Mesodermal cell (in vitro differentiated cells): ENCODE results near the gene OPN1LW.
A peak's percentile ranks its signal among the peaks of the same experiment; 100 is the strongest.
"Not testable (repeated sequence)": the region's sequence is repeated elsewhere in the genome, so short reads cannot be mapped to it uniquely, and the experiment has no call there.

Experiments
- H3K27ac ChIP-seq: 2 replicates; pipeline ENCODE4 v1.7.0; 2013; ENCODE audit warnings: mild to moderate bottlenecking, low read depth, low read length, moderate library complexity; ENCODE audit not compliant: severe bottlenecking
- H3K36me3 ChIP-seq: 2 replicates; pipeline ENCODE4 v1.7.1; 2013; ENCODE audit warnings: mild to moderate bottlenecking, low read length, moderate library complexity; ENCODE audit not compliant: control insufficient read depth, insufficient read depth
- H3K4me1 ChIP-seq: one replicate; pipeline ENCODE4 v1.7.1; 2013; ENCODE audit warnings: mild to moderate bottlenecking, low read length; ENCODE audit not compliant: insufficient read depth, control insufficient read depth, poor library complexity, severe bottlenecking
- H3K4me3 ChIP-seq: 2 replicates; pipeline ENCODE4 v1.7.0; 2013; ENCODE audit warnings: low read length, control low read depth, mild to moderate bottlenecking; ENCODE audit not compliant: insufficient read depth, poor library complexity, severe bottlenecking; ENCODE audit errors: extremely low read depth
- H3K9me3 ChIP-seq: 2 replicates; pipeline ENCODE4 v1.7.1; 2013; ENCODE audit warnings: mild to moderate bottlenecking, low read length, moderate library complexity; ENCODE audit not compliant: control insufficient read depth
- WGBS, 2 experiments: methylation state at CpG; one replicate each; pipeline ENCODE4 v1.1.5; 2013; ENCODE audit warnings: missing lambda C conversion rate in 2 of 2; ENCODE audit not compliant: insufficient coverage in 2 of 2; 5-methylcytosine and 5-hydroxymethylcytosine counted together

OPN1LW gene

DNA sequence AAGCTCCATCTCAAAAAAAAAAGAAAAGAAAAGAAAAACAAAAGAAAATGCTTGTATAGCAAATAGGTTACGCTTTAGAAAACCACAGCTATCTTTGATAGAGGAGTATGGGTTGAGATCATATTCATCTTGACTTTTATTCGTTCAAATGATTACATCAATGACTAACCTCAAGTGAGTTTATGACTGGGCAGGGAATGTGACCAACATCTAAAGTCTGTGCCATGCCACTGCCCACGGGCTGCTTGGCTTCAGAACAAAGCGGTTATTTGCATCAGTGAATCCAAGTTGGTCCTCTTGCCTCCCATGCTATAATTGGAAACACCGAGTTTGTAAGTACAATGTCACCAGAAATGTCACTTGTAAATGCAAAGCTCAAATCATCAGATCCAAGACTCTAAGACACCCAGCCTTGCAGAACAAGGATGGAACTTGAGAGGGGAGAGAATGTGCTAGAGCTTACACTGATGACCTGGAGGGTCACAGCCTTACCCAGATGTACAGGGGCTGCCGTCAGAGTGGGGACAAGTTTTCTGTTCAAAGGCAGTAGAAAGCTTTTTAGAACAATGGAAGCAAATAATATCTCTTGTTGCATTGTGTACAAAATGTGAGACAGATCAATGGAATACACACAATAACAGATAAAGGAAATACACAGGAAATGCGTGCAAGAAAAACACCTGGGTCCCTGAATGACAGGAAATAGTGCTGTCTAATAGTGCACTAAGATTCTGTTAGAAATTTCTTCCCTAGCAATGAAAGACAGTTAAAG, 8.4 kb upstream of the OPN1LW start:
- Histone ChIP-seq H3K4me3 (no peak overlapping the region), H3K4me1 (peaks cover 3% of the 10 kb centered on the region), H3K9me3 (no peaks in the 10 kb centered on the region), H3K27ac (no peak overlapping the region), H3K36me3 (no peaks in the 10 kb centered on the region)
- 97% methylated on average over 3 of the region's 7 CpGs; no CpG with 5 or more reads in 1 of the 2 experiments for WGBS, 2 experiments

DNA sequence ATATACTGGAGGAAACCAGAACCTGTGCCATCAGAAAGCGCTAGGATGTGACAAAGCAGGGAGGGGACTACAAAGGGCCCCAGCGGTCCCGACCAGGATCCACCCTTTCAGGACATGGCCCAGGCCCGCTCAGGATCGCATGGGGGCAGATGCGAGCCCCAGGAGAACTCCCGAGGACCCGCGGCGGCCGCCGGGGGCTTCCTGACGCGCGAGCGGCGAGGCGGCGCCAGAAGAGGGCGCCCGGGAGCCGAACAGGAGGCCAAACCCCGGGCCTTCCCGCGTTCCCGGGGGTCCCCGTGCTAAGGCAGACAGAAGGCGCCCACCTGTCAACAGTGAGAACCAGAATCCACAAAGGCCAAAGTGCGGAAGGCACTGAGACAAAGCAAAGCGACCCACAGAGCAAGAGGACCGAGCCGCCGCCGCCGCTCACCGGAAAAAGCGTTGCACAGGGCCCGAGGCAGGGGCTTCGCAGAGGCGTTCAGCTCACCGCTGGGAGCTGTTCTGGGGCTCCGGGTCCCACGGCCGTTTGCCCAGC, 7.3 kb upstream of the OPN1LW start:
- Histone ChIP-seq H3K36me3 (no peaks in the 10 kb centered on the region), H3K9me3 (no peaks in the 10 kb centered on the region), H3K4me1 (peaks cover 3% of the 10 kb centered on the region), H3K27ac (no peak overlapping the region), H3K4me3 (peak overlapping the region; percentile 8)
- WGBS, 2 experiments: 3 to 5% methylated on average over 6 to 31 of the region's 44 CpGs

DNA sequence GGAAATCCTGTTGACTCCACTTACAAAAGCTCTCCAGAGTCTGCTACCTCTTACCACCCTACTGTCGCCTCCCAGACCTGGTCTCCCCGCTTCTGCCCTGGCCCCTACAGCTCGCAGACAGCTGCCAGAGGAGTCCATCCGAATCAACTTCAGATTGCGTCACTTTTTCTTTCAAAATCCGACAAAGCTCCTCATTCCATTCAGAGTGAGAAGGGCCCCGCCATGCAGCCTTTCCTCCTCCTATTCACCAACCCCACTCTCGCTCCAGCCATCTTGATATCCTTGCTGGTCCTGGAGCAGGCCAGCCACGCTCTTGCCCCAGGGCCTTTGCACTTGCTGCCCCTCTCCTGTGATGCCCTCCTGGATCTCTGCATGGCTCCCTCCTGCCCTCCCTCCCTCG, 5.2 kb upstream of the OPN1LW start:
- no peaks in the 10 kb centered on the region for H3K36me3 ChIP-seq
- H3K4me1 ChIP-seq: peaks cover 3% of the 10 kb centered on the region
- H3K27ac ChIP-seq: no peak overlapping the region
- H3K4me3 ChIP-seq: no peak overlapping the region
- H3K9me3 ChIP-seq: no peaks in the 10 kb centered on the region
- whole genome bisulfite sequencing, 2 experiments: 91 to 93% methylated on average over 6 to 8 of the region's 10 CpGs

DNA sequence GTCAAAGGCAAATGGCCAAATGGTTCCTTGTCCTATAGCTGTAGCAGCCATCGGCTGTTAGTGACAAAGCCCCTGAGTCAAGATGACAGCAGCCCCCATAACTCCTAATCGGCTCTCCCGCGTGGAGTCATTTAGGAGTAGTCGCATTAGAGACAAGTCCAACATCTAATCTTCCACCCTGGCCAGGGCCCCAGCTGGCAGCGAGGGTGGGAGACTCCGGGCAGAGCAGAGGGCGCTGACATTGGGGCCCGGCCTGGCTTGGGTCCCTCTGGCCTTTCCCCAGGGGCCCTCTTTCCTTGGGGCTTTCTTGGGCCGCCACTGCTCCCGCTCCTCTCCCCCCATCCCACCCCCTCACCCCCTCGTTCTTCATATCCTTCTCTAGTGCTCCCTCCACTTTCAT, 3.8 kb upstream of the OPN1LW start:
- no peaks in the 10 kb centered on the region for H3K9me3 ChIP-seq
- peaks cover 3% of the 10 kb centered on the region for H3K4me1 ChIP-seq
- H3K4me3 ChIP-seq: no peak overlapping the region
- H3K27ac ChIP-seq: no peak overlapping the region
- 88 to 91% methylated on average over 3 to 4 of the region's 12 CpGs for WGBS, 2 experiments
- H3K36me3 ChIP-seq: no peaks in the 10 kb centered on the region

DNA sequence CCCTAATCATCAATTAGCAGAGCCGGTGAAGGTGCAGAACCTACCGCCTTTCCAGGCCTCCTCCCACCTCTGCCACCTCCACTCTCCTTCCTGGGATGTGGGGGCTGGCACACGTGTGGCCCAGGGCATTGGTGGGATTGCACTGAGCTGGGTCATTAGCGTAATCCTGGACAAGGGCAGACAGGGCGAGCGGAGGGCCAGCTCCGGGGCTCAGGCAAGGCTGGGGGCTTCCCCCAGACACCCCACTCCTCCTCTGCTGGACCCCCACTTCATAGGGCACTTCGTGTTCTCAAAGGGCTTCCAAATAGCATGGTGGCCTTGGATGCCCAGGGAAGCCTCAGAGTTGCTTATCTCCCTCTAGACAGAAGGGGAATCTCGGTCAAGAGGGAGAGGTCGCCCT, 3.3 kb upstream of the OPN1LW start:
- Histone ChIP-seq H3K36me3 (no peaks in the 10 kb centered on the region), H3K4me1 (peaks cover 3% of the 10 kb centered on the region), H3K9me3 (no peaks in the 10 kb centered on the region), H3K27ac (no peak overlapping the region), H3K4me3 (no peak overlapping the region)
- 63 to 100% methylated on average over 1 to 2 of the region's 10 CpGs for WGBS, 2 experiments

DNA sequence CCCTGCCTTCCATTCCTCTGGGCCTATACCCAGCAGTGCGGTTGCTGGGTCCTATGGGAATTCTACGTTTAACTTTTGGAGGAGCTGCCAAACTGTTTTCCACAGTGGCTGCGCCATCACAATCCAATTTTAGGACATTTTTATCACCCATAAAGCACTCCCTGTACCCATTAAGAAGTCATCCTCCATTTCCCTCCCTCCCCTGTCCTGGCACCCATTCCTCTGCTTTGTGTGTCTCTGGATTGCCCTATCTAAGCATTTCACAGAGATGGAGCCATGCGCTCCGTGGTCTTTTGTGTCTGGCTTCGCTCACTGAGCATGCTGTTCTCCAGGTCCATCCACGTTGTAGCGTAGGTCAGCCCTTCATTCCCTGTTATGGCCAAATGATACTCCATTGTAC, 1.7 kb upstream of the OPN1LW start:
- Histone ChIP-seq H3K9me3 (no peaks in the 10 kb centered on the region), H3K4me1 (no peaks in the 10 kb centered on the region), H3K36me3 (no peaks in the 10 kb centered on the region), H3K4me3 (no peak overlapping the region), H3K27ac (no peak overlapping the region)
- 89 to 100% methylated on average over 3 to 6 of the region's 8 CpGs for WGBS, 2 experiments

DNA sequence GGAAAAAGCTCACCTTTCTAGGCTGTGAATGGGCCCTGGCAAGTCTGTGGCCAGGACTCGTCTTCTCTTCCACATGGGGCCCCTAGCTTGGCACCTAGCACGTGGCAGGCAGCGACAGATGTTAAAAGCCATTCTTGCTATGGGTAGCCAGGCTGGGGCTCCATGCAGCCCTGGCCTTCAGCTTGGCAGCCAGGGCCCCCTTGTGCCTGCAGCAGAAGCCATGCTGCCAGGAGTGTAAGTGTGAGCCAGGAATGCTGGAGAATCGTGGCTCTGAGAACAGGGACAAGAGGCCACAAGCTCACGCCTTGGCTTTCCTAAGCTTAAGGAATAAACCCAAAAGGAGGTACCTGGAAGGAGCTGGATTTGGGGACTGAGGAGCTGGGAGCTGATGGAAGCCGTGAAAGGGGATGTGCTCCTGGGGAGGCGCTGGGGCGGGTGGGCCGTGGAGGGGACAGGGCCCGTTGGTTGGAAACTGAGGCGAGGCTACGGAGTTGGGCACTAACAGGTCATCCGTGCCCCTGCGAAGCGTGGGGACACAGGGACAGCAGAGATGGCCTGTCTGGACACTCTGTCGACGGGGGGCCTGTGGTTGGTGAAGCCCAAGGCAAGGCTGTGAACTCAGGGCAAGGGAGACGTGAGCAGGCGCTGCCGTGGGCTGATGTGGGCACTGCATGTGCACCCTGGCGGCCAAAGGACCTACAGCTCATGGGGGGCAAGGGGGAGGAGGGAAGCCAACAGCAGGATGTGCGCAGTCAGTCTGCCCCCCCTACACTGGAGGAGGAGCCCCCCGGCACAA, 895 bp upstream of the OPN1LW start:
- Histone ChIP-seq H3K9me3 (no peaks in the 10 kb centered on the region), H3K36me3 (no peaks in the 10 kb centered on the region), H3K27ac (no peak overlapping the region), H3K4me1 (no peaks in the 10 kb centered on the region), H3K4me3 (no peak overlapping the region)
- 99% methylated on average over 13 of the region's 23 CpGs; no CpG with 5 or more reads in 1 of the 2 experiments for WGBS, 2 experiments

DNA sequence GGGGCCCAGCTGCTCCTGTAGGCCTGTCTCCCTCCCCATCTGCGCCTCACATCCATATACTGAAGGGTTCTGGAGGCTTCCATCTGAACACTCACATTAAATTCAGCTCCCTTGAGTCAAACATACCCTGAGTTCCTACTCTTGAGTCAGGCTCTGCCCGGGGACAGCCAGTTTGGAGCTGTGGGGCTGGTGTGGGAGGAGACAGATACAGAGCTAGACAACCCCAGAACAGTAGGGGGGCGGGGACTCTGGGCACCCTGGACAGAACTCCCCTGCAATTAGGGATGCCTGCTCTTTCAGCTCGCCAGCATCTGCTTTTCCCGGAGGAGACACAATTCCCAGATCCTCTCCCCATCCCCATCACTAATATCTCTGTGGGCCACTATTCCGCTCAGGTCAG, 7.0 kb downstream of the OPN1LW start:
- WGBS, 2 experiments: no CpG with 5 or more reads among the region's 6 CpGs
- not testable (repeated sequence) for H3K36me3 ChIP-seq, H3K27ac ChIP-seq

DNA sequence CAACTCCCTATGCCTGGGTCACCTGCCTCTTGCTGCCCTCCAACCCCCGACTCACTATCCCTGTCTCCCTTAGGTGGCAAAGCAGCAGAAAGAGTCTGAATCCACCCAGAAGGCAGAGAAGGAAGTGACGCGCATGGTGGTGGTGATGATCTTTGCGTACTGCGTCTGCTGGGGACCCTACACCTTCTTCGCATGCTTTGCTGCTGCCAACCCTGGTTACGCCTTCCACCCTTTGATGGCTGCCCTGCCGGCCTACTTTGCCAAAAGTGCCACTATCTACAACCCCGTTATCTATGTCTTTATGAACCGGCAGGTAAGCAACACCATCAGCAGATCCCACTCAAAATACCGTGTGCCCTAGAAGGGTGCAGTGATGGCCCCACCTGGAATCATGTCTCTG, 12.2 kb downstream of the OPN1LW start:
- H3K27ac ChIP-seq, H3K36me3 ChIP-seq, H3K9me3 ChIP-seq, H3K4me3 ChIP-seq, H3K4me1 ChIP-seq: not testable (repeated sequence)
- WGBS, 2 experiments: 96 to 100% methylated on average over 1 to 7 of the region's 11 CpGs

More for the DNA sequence above, 7.0 kb downstream of the OPN1LW start:
- not testable (repeated sequence) for H3K4me3 ChIP-seq, H3K4me1 ChIP-seq, H3K9me3 ChIP-seq

DNA sequence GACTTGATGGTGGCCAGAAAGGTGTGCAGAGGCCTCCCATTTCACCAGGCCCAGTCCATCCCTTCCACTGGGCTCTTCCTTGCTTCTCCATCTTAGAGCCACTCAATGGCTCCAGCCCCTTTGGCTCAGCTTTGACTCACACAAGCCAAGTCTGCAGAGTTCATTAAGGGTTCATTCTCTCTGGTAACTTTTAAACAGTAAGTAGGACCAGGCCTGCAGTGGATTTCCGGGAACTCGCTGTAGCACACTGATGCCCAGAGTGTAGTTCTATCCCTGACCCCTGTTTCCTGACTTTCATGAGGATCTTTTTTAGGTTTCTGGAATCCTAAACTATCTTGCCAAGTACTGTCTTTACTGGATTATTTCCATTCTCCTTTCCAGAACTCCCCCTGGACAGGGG, 13.2 kb downstream of the OPN1LW start:
- not testable (repeated sequence) for H3K27ac ChIP-seq, H3K4me1 ChIP-seq, H3K4me3 ChIP-seq, H3K9me3 ChIP-seq, H3K36me3 ChIP-seq
- WGBS, 2 experiments: no CpG with 5 or more reads among the region's 2 CpGs

DNA sequence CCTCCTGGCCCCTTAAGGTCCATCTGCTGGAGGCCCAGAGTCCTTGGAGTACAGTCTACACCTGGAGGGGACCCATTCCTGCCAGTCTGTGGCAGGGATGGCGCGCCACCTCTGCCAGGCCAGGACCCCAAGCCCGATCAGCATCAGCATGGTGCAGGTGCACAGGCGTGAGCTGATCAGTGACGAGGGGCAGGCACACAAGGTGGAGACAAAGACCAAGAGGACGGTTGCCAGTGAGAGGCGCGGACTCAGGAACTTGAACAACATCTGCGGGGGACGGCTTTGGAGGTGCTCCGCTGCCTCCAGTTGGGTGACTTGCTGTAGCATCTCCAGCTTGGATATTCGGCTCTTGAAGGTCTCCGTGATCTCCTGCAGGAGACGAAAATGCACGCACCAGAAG, 15.3 kb downstream of the OPN1LW start:
- no CpG with 5 or more reads among the region's 15 CpGs for WGBS, 2 experiments
- not testable (repeated sequence) for H3K4me1 ChIP-seq, H3K9me3 ChIP-seq, H3K4me3 ChIP-seq, H3K27ac ChIP-seq, H3K36me3 ChIP-seq
